Measurements from ENCODE around the gene MYLK.
A peak's percentile ranks its signal among the peaks of the same experiment; 100 is the strongest.

- TF ChIP-seq EZH2 (IDR thresholded peaks at IDR 0.05) = no peak
- peak; percentile 61; the same call in 1 of the 2 replicates for TF ChIP-seq POLR2AphosphoS5 (IDR thresholded peaks at IDR 0.05; ENCODE audit: borderline replicate concordance, low read depth, low read length)
- peak; percentile 97 for TF ChIP-seq FOXP2 (optimal IDR thresholded peaks at IDR 0.05; ENCODE audit: control extremely low read depth, extremely low read length, insufficient read depth)
These were observed 124.8 kb downstream of the MYLK start for GRCh38 chr3:123759311-123759710.

Measured in SK-N-MC (cell line).